ENCODE measurements around the gene CACNA2D4.
"Not testable (repeated sequence)": the region's sequence is repeated elsewhere in the genome, so short reads cannot be mapped to it uniquely, and the experiment has no call there.

The CACNA2D4 gene

DNA sequence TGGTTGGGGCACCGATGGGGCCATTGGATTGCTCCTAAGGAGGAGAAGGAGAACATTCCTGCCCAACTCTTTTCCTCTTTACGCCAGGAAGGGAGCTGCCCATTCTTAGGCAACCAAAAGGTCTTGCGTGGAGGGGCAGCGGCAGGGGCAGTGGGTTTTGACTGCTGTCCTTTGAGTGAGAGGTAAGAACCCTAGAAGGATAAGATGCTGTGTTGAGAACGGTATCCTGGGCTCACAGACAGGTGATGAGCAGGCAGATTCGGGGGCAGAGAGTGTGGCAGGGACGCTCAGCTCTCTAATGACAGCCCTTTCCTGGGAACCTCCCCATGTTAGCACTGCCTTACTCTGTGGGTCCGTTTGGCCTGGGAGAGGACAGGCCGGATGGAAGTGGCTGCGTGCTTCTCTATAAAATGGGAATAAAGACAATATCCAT is 84.8 kb downstream of the CACNA2D4 start:
- DNase-seq (ENCODE audit: low read depth in 4 of 4, low spot score in 1 of 4): no peak

DNA sequence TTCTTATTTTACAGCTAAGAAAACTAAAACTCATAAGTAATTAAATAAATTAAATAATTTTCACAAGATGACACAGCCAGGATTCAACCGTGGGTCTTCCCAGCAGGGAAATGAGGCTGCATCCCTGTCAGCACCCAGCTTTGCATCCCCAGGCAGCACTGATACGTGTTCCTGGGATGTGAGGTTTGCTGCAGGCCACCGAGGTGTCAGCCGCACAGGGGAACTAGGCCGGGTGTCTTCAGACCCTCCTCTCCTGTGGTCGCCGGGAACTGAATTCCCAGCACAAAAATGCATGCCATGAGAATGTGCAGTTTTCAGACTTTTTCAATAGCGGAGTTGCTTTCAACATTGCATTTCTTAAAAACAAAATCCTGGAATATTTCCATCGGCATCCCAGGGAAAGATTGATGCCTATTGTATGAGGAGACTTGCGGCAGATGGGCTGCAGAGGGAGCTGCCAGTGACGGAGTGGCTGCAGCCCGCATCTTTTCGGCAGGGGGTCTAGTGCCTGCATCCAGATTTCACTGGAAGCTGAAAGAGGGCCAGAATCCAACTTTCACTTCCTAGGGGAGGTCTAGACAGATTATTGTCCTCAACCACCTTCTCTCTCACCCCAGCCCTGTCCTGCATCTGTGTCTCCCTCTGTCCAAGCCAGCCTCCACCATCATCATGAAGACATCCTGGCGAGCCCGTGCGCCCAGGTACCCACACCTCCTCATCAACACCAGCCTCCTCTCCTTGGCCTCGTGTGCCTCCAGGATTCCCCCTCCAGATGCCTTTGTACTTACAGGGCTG is 85.5 kb downstream of the CACNA2D4 start:
- no peak for DNase-seq (ENCODE audit: low read depth in 4 of 4, low spot score in 1 of 4)

DNA sequence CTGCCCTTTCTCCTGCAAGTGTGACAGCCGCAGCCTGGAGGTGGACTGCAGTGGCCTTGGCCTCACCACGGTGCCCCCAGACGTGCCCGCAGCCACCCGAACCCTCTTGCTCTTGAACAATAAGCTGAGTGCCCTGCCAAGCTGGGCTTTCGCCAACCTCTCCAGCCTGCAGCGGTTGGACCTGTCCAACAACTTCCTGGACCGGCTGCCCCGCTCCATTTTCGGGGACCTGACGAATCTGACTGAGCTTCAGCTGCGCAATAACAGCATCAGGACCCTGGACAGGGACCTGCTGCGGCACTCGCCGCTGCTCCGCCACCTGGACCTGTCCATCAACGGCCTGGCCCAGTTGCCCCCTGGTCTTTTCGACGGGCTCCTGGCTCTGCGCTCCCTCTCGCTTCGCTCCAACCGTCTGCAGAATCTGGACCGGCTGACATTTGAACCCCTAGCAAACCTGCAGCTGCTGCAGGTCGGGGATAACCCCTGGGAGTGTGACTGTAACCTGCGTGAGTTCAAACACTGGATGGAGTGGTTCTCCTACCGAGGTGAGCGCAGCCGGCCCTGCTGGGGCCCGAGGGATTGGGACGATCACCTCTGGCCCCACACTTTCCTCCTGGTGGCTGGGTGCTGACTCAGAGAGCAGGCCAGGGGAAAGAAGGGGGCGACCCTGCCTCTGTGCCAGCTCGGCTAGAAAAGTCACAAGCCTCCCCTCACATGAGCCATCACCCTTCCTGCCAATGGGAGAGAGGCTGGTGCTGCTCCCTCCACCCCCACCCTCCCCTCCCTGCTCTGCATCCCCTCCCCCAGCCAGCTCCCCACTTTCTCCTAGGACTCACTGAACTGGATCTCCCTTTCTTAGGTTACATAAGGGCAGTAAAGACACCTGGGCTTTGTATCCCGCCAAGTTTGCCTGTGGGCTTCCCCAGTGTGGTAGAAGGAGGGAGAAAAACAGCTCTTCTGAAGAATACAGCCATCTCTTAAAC is 87.2 kb downstream of the CACNA2D4 start:
- DNase-seq (ENCODE audit: low read depth in 4 of 4, low spot score in 1 of 4): no peak

GRCh38 chr12:1830401-1830845 is 88.0 kb downstream of the CACNA2D4 start:
- no peak for DNase-seq (ENCODE audit: low read depth in 4 of 4, low spot score in 1 of 4)

DNA sequence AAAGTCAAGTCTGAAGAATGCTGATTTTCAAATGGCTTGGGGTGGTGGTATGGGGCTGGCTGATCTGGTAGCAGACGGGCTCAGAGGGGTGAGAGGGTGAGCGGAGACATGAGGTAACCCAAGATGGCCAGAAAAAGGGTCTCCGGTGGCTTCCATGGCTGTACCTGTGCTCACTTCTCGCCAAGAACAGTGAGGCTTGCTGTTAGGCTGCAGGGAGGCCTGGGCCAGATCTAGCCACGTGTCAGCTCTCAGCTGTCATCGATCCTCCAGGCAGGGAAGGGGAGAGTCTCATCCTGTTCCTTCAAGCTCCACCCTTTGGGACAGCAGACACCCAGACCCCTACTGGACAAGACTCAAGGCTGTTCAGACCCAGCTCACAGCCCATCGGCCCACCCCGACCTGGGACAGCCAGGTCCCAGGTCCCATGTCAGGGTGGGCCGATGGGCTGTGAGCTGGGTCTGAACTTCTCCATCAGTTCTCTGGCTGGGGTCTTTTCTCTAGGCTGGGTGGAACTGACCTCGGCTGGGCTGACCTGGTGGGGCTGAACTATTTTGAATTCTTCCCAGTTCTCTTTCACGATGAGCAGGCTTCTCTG is 89.0 kb downstream of the CACNA2D4 start:
- no peak for DNase-seq (ENCODE audit: low read depth in 4 of 4, low spot score in 1 of 4)

- DNase-seq (ENCODE audit: low read depth in 4 of 4, low spot score in 1 of 4): no peak
Measured at GRCh38 chr12:1828856-1829255, 89.6 kb downstream of the CACNA2D4 start.

GRCh38 chr12:1827826-1828805 is 90.3 kb downstream of the CACNA2D4 start:
- no peak for DNase-seq (ENCODE audit: low read depth in 4 of 4, low spot score in 1 of 4)

- DNase-seq (ENCODE audit: low read depth in 4 of 4, low spot score in 1 of 4): no peak
Measured at GRCh38 chr12:1826867-1827705, 91.4 kb downstream of the CACNA2D4 start.

GRCh38 chr12:1826401-1826800 is 92.1 kb downstream of the CACNA2D4 start:
- no peak for DNase-seq (ENCODE audit: low read depth in 4 of 4, low spot score in 1 of 4)

DNA sequence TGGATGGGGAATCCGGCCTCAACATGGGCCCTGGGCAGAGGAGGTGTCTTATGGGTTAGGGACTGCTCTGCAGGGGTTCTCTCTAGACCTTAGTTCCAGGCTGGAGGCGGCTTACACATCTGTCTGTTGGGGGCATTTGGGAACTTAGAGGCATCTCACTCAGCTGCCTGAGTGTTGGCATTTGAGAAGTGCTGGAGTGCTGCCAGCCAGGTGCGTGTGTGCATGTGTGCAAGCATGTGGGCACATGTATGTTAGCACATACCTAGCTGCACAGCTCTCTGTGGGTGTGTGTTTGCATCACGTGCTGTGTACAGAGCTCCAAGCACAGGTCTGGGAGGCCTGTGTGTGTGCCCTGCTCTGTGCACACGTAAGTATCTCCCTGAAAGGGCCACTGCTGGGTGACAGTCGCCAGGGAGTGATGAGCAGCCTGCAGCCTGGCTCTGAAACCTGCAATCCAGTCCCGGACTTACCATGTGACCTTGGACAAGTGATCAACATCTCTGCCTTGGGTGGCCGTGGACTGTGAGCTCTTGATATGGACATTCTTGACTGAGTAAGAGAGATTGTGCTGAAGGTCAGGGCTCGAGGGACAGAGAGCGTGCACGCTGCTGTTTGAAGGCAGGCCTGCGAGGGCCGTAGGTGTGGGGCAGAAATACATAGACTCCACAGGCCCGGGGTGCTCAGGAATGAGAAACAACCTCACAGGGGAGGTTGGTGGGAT is 92.9 kb downstream of the CACNA2D4 start:
- no peak for DNase-seq (ENCODE audit: low read depth in 4 of 4, low spot score in 1 of 4)

DNA sequence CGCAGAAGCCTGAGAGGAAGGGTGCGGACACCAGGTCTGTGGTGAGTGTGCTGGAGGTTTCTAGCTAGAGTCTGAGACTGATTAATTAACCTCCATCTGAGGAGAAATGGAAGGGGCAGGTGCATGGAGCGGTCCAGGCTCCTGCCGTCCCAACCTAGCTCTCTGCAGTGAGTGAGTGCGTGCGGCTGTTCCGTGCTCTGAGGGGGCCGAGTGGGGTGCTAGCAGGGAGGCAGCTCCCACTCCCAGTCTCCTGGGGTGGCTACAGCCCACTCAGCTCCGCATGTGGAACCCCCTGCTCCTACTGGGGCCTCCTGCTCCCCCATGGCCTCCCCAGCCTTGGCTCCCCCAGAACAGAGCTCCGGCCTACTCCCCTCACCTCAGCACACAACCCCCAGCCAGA is 95.2 kb downstream of the CACNA2D4 start:
- DNase-seq (ENCODE audit: low read depth in 4 of 4, low spot score in 1 of 4): no peak

DNA sequence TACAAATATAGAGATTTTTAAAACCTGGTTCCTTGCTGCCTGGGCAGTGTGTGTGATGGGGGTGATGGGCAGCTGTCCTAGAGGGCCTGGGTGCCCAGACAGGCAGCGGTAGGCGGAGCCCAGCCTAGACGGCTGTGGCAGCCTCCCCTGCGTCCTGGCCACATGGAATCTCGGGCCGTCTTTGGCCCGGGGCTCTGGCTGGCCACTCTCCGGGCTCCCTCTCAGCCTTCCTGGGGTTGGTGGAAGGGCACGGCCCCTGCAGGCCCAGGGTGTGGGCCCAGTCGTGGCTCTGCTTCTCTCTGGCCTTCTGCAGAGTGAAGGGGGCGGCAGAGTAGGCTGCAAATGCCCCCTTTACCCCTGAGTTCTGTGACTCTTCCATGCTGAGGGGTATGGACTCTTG is 95.8 kb downstream of the CACNA2D4 start:
- no peak for DNase-seq (ENCODE audit: low read depth in 4 of 4, low spot score in 1 of 4)

DNA sequence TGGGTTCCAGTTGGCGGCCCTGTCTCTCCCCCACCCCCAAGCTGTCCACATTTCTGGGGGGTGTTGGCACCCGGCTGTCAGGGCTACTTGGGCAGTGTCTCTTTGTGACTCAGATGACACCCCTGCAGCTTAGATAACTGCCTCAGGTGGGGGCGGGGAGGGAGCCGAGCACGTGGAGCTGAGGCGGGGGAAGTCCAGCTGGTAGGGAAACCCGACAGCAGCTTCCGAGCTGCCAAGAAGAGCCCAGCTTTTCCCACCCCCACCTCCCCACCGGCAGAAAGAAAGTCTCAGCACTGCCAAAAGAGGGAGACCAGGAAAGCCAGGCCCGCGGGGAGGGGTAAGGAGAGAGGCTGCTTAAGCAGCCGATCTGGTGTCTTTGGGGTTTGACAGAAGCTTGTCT is 96.6 kb downstream of the CACNA2D4 start:
- no peak for DNase-seq (ENCODE audit: low read depth in 4 of 4, low spot score in 1 of 4)

DNA sequence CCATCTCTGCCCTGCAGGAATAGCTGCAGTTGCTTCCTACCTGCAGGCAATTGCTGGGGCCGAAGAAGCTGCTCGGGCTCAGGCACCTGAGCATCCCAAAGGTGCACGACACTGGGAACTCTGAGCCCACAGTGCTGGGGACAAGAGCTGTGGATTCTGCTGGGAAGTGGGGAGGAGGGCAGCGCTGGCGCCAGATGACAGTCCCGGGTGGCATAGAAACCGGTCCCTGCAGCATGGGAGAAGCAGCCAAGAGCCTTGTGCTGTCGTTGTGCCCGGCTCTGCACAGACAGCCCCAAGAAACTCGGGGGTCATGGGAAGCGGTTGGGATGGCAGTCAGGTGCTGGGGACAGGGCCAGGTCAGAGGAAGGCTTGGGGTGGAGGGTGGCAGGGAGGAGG is 97.6 kb downstream of the CACNA2D4 start:
- no peak for DNase-seq (ENCODE audit: low read depth in 4 of 4, low spot score in 1 of 4)

DNA sequence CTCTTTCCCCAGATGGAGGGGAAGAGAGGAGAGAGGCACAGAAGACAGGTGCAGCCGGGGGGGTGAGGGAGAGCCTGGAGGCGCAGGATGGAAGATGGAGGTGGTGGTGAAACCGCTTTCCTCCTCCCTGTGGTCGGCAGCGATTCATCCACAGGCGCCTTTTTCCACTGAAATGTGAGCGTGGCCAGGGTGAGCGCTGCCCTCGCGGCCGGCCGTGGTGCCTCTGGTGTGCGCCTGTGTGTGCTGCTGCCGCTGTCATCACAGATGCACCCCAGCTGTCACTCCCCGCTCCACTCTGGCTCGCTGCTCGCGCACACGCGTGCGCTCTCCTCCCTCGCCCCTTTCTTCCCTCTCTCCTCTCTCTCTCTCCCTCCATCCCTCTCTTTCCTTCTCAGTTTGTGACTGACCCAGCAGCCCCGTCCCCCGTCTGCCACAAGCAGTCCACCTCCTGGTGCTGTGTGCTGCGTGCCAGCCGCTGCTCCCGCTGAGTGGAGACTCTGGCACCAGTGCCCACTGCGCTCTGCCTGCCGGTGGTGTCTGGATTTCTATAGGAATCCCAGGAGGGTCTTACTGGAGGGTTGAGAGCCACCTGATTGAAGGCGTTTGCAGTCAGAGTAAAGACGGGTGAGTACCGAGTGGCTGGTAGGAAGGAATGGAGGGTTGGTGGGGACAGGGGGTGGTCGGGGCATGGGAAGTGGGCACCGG is 98.1 kb downstream of the CACNA2D4 start, which contains the start of gene LRTM2:
Gene LRTM2, plus strand, starts transcription at position 375 of the 705 bp plus-strand sequence. CDS start 7,584 bp downstream, outside the sequence.
- DNase-seq (ENCODE audit: low read depth in 4 of 4, low spot score in 1 of 4): no peak

DNA sequence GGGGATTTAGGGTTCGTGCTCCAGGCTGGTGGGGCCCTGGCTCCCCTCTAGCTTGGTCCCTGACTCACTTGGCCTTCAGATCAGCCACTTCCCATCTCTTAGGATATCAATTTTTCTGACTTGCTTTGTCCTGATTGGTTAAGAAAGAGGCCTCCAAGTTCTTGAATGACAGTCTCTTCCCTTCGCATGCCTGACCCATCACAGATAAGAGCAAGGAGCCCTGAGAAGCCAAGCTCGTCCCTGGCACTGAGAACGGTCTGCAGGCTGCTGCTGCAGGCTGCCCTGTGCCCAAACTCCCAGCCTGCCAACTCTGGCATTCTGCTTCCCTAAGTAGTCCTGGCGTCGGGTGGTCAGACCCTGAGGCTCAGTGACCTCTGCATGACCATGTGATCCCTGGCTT is 98.9 kb downstream of the CACNA2D4 start:
- DNase-seq (ENCODE audit: low read depth in 4 of 4, low spot score in 1 of 4): no peak

DNA sequence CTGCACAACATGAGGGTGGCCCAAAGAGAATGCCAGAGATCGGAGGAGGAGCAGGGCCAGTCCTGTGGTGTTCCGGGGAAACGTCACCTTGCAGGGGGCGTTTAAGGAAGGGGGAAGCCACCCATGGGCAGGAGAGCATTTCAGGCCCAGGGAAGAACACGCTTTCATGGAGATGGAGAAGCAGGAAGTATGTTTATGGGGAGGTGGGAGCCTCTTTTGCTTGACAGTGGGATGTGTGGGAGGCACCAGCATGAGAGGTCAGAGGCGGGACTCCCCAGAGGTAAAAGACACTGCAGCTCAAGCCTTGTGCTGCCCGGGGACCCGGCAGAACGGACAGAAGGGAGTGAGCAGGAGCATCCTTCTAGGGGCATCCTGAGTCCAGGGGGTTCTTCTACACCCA is 99.4 kb downstream of the CACNA2D4 start:
- no peak for DNase-seq (ENCODE audit: low read depth in 4 of 4, low spot score in 1 of 4)

GRCh38 chr12:1817928-1818327 is 100.5 kb downstream of the CACNA2D4 start:
- DNase-seq (ENCODE audit: low read depth in 4 of 4, low spot score in 1 of 4): not testable (repeated sequence)
